ENCODE measurements around the gene HSBP1L1.
"Not testable (repeated sequence)": the region's sequence is repeated elsewhere in the genome, so short reads cannot be mapped to it uniquely, and the experiment has no call there.

Gene HSBP1L1

GRCh38 chr18:80000877-80001276, 36.4 kb downstream of the HSBP1L1 start:
- no peak overlapping the region for H3K4me3 ChIP-seq (replicated peaks; ENCODE audit: low read depth, low read length)
- no peak for DNase-seq (ENCODE audit: extremely low read depth, low read depth)
- TF ChIP-seq, protein P1, sequence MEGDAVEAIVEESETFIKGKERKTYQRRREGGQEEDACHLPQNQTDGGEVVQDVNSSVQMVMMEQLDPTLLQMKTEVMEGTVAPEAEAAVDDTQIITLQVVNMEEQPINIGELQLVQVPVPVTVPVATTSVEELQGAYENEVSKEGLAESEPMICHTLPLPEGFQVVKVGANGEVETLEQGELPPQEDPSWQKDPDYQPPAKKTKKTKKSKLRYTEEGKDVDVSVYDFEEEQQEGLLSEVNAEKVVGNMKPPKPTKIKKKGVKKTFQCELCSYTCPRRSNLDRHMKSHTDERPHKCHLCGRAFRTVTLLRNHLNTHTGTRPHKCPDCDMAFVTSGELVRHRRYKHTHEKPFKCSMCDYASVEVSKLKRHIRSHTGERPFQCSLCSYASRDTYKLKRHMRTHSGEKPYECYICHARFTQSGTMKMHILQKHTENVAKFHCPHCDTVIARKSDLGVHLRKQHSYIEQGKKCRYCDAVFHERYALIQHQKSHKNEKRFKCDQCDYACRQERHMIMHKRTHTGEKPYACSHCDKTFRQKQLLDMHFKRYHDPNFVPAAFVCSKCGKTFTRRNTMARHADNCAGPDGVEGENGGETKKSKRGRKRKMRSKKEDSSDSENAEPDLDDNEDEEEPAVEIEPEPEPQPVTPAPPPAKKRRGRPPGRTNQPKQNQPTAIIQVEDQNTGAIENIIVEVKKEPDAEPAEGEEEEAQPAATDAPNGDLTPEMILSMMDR (IDR thresholded peaks at IDR 0.05; ENCODE audit: low read depth, low read length, missing control alignments): no peak

GRCh38 chr18:80002468-80002867, 38.0 kb downstream of the HSBP1L1 start:
- no peak for DNase-seq (ENCODE audit: extremely low read depth, low read depth)
- no peak overlapping the region for H3K4me3 ChIP-seq (replicated peaks; ENCODE audit: low read depth, low read length)
- TF ChIP-seq, protein P1 (IDR thresholded peaks at IDR 0.05; ENCODE audit: low read depth, low read length, missing control alignments): no peak

DNA sequence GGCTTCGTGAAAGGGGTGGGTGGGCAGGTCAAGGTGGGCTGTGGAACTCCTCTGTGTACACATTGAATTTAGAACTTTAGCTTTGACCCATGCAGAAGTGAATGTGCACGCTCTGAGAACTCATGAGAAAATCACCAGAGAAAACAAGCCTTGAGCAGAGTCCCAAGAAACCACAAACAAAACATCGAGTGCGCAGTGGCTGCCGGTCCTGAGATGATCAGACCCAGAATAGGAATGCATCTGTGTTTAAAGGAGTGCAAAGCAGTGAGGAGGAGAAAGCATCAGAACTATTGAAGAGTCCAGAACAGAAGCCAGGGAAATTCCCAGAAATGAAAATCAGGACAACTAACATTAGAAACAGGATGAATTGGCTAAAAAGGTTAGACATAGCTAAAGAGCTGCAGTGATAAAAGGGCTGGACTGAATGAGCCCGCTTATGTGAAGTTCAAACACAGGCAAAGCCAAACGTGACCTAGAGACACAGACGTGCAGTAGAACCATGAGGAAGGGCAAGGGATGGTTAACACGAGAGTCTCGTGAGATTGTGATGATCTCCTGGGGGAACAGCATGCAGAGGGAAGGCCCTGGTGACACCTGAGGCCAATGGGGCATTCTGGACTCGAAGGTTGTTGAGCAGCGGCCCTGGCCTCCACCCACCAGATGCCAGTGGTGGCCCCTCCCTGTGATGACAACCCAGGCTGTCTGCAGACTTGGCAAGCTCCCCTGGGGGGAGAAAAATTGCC, 40.3 kb downstream of the HSBP1L1 start:
- TF ChIP-seq, protein P1 (IDR thresholded peaks at IDR 0.05; ENCODE audit: low read depth, low read length, missing control alignments): no peak
- H3K4me3 ChIP-seq (replicated peaks; ENCODE audit: low read depth, low read length): no peak overlapping the region
- DNase-seq (ENCODE audit: extremely low read depth, low read depth): no peak

- DNase-seq (ENCODE audit: extremely low read depth, low read depth): no peak
- TF ChIP-seq, protein P1 (IDR thresholded peaks at IDR 0.05; ENCODE audit: low read depth, low read length, missing control alignments): no peak
- no peak overlapping the region for H3K4me3 ChIP-seq (replicated peaks; ENCODE audit: low read depth, low read length)
Observed at GRCh38 chr18:80006724-80007123, 42.3 kb downstream of the HSBP1L1 start.

DNA sequence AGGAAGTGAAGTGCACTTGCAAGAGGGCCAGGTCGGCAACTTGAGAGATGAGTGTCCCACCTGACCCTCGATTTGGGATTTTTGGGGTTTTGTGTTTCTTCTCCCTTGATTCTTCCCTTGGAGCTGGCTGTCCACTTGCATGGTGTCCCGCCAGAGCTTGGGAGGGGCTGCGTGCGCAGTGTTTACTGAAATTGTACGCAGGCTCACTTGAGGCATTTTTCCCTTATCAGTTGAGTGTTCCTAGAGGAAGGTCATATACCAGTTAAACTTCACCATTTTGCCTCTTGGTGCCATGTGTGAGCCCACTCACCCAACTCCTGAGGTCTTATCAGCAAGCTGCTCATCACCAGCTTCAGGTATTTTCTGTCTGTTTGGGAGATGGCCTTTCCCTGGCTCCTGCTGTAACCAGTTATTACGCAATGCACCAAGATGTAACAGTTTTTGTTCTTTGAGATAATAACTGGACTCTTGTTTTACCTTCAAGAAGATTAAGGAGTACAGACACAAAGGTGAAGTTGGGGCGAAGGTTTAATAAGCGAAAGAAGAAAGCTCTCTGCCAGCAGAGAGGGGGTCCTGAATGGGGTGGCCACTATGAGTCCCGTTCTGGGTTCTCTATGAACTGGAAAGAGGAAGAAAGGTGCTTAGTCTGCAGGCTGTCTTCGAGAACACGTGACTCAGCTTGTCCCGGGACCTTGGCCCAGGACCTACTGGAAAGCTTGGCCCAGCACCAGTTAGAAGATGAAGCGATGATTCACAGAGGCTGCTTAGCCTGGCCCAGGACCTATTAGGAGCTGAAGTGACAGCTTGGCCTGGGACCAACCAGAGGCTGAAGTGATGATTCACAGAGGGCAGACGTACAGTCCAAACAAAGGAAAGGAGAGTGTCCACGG, 45.5 kb downstream of the HSBP1L1 start:
- peak; percentile 89 for DNase-seq (ENCODE audit: extremely low read depth, low read depth)
- TF ChIP-seq, protein P1 (IDR thresholded peaks at IDR 0.05; ENCODE audit: low read depth, low read length, missing control alignments): no peak
- no peak overlapping the region for H3K4me3 ChIP-seq (replicated peaks; ENCODE audit: low read depth, low read length)

DNA sequence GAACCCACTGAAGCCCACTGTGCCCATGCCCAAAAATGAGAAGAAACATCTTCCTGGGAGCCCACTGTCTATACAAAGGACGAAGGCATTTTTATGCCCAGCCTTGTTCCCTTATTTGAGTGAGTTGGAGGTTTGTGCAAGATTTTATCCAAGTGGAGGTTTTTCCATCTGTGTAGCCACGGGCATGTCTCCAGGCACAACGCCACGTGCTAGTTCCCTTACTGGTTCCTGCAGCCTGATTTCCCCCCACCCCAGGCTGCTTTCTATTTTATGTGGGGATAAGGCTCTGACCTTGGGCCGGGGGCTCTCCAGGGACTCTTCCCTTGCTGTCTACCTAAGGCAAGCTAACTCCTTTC, 46.1 kb downstream of the HSBP1L1 start:
- TF ChIP-seq, protein P1 (IDR thresholded peaks at IDR 0.05; ENCODE audit: low read depth, low read length, missing control alignments): no peak
- DNase-seq (ENCODE audit: extremely low read depth, low read depth): no peak

DNA sequence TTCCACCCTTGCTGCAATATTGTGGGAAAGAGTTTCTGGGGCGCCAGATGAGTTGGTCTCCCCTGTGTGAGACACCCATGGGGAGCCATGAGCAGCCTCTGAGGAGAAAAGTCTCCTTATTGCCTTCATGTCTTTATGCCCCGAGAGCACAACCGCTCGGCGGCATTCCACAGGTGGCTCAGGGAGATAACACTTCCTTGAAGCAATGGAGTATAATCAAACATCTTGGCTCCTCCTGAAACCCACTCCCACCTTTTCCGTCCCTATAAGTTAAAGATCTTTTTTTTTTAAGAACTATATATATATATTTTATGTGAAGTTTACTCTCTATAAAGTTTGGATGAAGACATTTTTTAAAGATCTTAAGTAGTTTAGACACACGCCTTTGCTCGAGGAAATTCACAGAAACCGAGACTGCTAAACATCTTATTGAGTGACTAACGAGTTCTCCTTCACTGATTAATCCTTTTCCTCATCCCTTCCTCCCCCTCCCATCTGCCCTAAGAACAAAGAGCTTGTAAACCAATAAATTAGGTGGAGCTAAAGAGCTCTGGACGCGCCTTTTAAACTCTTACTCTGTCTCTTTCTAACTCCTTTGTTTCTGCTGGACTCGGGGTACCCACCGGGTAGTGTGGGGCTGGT, 47.2 kb downstream of the HSBP1L1 start:
- H3K4me3 ChIP-seq (replicated peaks; ENCODE audit: low read depth, low read length); DNase-seq (ENCODE audit: extremely low read depth, low read depth): not testable (repeated sequence)

More for the DNA sequence above, 46.1 kb downstream of the HSBP1L1 start:
- no peak overlapping the region for H3K4me3 ChIP-seq (replicated peaks; ENCODE audit: low read depth, low read length)

Measured in HFF-Myc (cell line).